Cardiac muscle cell (in vitro differentiated cells and primary cell): ENCODE measurements around the gene CARMIL3. TPM values are rescaled to one million over a fixed set of nuclear protein-coding genes. Genes with fewer than 3 reads are reported as not detected.

Experiments used
- DNase-seq, 2 donors: peaks; one replicate each; pipeline versions ENCODE4 v3.0.0 to v3.0.0-alpha.2; 2010 to 2017; ENCODE audit warnings: low read depth in 1 of 2, low spot score in 1 of 2
- H3K27ac ChIP-seq: fragments of 200-600 bp; sonication (generic); 2 replicates; pipeline ENCODE4 v1.5.1; 2016
- H3K27me3 ChIP-seq: fragments of 200-600 bp; sonication (generic); 2 replicates; pipeline ENCODE4 v1.6.0; 2016; ENCODE audit warnings: control low read depth
- H3K36me3 ChIP-seq: fragments of 200-600 bp; sonication (generic); 2 replicates; pipeline ENCODE4 v1.5.1; 2016; ENCODE audit warnings: control low read depth
- H3K4me1 ChIP-seq: fragments of 200-600 bp; sonication (generic); 2 replicates; pipeline ENCODE4 v1.8.1; 2017; ENCODE audit warnings: low read depth, mild to moderate bottlenecking, mixed run types
- H3K4me3 ChIP-seq: fragments of 200-600 bp; sonication (generic); 2 replicates; pipeline ENCODE4 v1.5.1; 2016; ENCODE audit warnings: mild to moderate bottlenecking
- H3K9me3 ChIP-seq: fragments of 200-600 bp; sonication (generic); 2 replicates; pipeline ENCODE4 v1.5.1; 2017; ENCODE audit warnings: low read depth, mild to moderate bottlenecking, control low read depth
- CTCF ChIP-seq: IDR thresholded peaks from 2 replicates; pipeline ENCODE4 v1.5.1; 2012; ENCODE audit warnings: low read depth, mild to moderate bottlenecking, low read length
- polyA plus RNA-seq: library from polyadenylated mRNA; unstranded; fragments of >200 nt; fragmentation: Nextera tagmentation; extraction: Ambion mirVana; gene quantifications from 2 replicates; pipeline ENCODE4 v1.2.1, GENCODE V29; 2016
- total RNA-seq: library from RNA; depleted of rRNA; stranded (reverse); fragments of >200 nt; gene quantifications from 2 replicates; pipeline ENCODE4 v1.2.3, GENCODE V29; 2016

CARMIL3 gene
- total and polyA plus RNA-seq, 2 experiments from 2014 or later, result 0.06 to 0.22 TPM

- no peak for TF ChIP-seq CTCF
- no peak overlapping the region for H3K27ac ChIP-seq
- H3K36me3 ChIP-seq, result no peaks in the 10 kb centered on the region
- H3K27me3 ChIP-seq, result peaks cover 28% of the 10 kb centered on the region
- no peak for DNase-seq
- H3K4me3 ChIP-seq, result no peak overlapping the region
- no peaks in the 10 kb centered on the region for H3K4me1 ChIP-seq
- no peaks in the 10 kb centered on the region for H3K9me3 ChIP-seq
These were observed 28.3 kb downstream of the CARMIL3 start for GRCh38 chr14:24080142-24080530.

GRCh38 chr14:24080888-24081738 lies 29.3 kb downstream of the CARMIL3 start:
- H3K4me3 ChIP-seq, result peak overlapping the region; percentile 62
- DNase-seq, result peak; percentile 17 to 74
- H3K4me1 ChIP-seq, result no peaks in the 10 kb centered on the region
- H3K27me3 ChIP-seq, result peaks cover 28% of the 10 kb centered on the region
- no peak for TF ChIP-seq CTCF
- no peaks in the 10 kb centered on the region for H3K36me3 ChIP-seq
- H3K27ac ChIP-seq, result no peak overlapping the region
- no peaks in the 10 kb centered on the region for H3K9me3 ChIP-seq

- H3K36me3 ChIP-seq, result no peaks in the 10 kb centered on the region
- H3K4me1 ChIP-seq, result no peaks in the 10 kb centered on the region
- TF ChIP-seq CTCF, result no peak
- DNase-seq, result no peak
- H3K27ac ChIP-seq, result no peak overlapping the region
- no peaks in the 10 kb centered on the region for H3K9me3 ChIP-seq
- H3K4me3 ChIP-seq, result peak overlapping the region; percentile 62
- peaks cover 28% of the 10 kb centered on the region for H3K27me3 ChIP-seq
These were observed 30.0 kb downstream of the CARMIL3 start for GRCh38 chr14:24081739-24082211.

- H3K27me3 ChIP-seq, result peaks cover 28% of the 10 kb centered on the region
- no peak overlapping the region for H3K4me3 ChIP-seq
- no peak overlapping the region for H3K27ac ChIP-seq
- TF ChIP-seq CTCF, result no peak
- DNase-seq, result no peak
- H3K4me1 ChIP-seq, result no peaks in the 10 kb centered on the region
- H3K36me3 ChIP-seq, result no peaks in the 10 kb centered on the region
- H3K9me3 ChIP-seq, result no peaks in the 10 kb centered on the region
These were observed 30.7 kb downstream of the CARMIL3 start for GRCh38 chr14:24082411-24083080.

GRCh38 chr14:24083462-24083861 lies 31.7 kb downstream of the CARMIL3 start:
- DNase-seq, result no peak

More at GRCh38 chr14:24083462-24083861, 31.7 kb downstream of the CARMIL3 start:
- no peak overlapping the region for H3K27ac ChIP-seq
- no peak overlapping the region for H3K4me3 ChIP-seq
- H3K27me3 ChIP-seq, result peaks cover 28% of the 10 kb centered on the region
- TF ChIP-seq CTCF, result no peak
- H3K36me3 ChIP-seq, result no peaks in the 10 kb centered on the region
- no peaks in the 10 kb centered on the region for H3K4me1 ChIP-seq
- H3K9me3 ChIP-seq, result no peaks in the 10 kb centered on the region
